NCI-H774 (cell line): Measurements from ENCODE around the gene SPRED2.

Source experiments
- DNase-seq: peaks from one replicate; lab custom pipeline; 2025; lab: John Stamatoyannopoulos, UW

The SPRED2 gene

GRCh38 chr2:65311049-65311448 is 121.3 kb downstream of the SPRED2 start:
- no peak for DNase-seq

- no peak for DNase-seq
These were observed 122.7 kb downstream of the SPRED2 start for GRCh38 chr2:65309699-65310098.

GRCh38 chr2:65305934-65306333 is 126.5 kb downstream of the SPRED2 start:
- DNase-seq = no peak

GRCh38 chr2:65300761-65301711 is 131.4 kb downstream of the SPRED2 start:
- DNase-seq = no peak

GRCh38 chr2:65300134-65300760 is 132.2 kb downstream of the SPRED2 start:
- no peak for DNase-seq

GRCh38 chr2:65299246-65299645 is 133.2 kb downstream of the SPRED2 start:
- no peak for DNase-seq

GRCh38 chr2:65298089-65298488 is 134.3 kb downstream of the SPRED2 start:
- no peak for DNase-seq

GRCh38 chr2:65297544-65297943 is 134.9 kb downstream of the SPRED2 start:
- no peak for DNase-seq

- no peak for DNase-seq
These were observed 135.4 kb downstream of the SPRED2 start for GRCh38 chr2:65296971-65297370.

- no peak for DNase-seq
These were observed 137.7 kb downstream of the SPRED2 start for GRCh38 chr2:65294701-65295100.

GRCh38 chr2:65294136-65294535 is 138.3 kb downstream of the SPRED2 start:
- DNase-seq = no peak

- DNase-seq = no peak
These were observed 139.0 kb downstream of the SPRED2 start for GRCh38 chr2:65293376-65293775.

- no peak for DNase-seq
These were observed 139.9 kb downstream of the SPRED2 start for GRCh38 chr2:65292461-65293011.

- DNase-seq = no peak
These were observed 140.3 kb downstream of the SPRED2 start for GRCh38 chr2:65292106-65292400.

- no peak for DNase-seq
These were observed 140.9 kb downstream of the SPRED2 start for GRCh38 chr2:65291216-65292105.

GRCh38 chr2:65287364-65287763 is 145.0 kb downstream of the SPRED2 start:
- no peak for DNase-seq

- no peak for DNase-seq
These were observed 149.8 kb downstream of the SPRED2 start for GRCh38 chr2:65282477-65283053.

- no peak for DNase-seq
These were observed 150.6 kb downstream of the SPRED2 start for GRCh38 chr2:65281627-65282351.

GRCh38 chr2:65279756-65280155 is 152.6 kb downstream of the SPRED2 start:
- no peak for DNase-seq

- no peak for DNase-seq
These were observed 153.8 kb downstream of the SPRED2 start for GRCh38 chr2:65278531-65278981.
